Activated CD4-positive, alpha-beta T cell treated with anti-CD3 and anti-CD28 coated beads, Interleukin-2, amount 10 ng/mL, durations not matched to agents 7 days and 5 days (primary cell): Measurements from ENCODE around the gene KATNBL1. TPM values are rescaled to one million over a fixed set of nuclear protein-coding genes. Genes with fewer than 3 reads are reported as not detected.
"Not testable (repeated sequence)": the region's sequence is repeated elsewhere in the genome, so short reads cannot be mapped to it uniquely, and the experiment has no call there.

Experiments used
- CTCF ChIA-PET: fragments of 350-600 bp; sonication (Branson Sonifier 250); formaldehyde crosslinking; loops from one replicate; lab custom pipeline; 2021; ENCODE audit warnings: antibody characterized with exemption; lab: Charles Lee
- POLR2A ChIA-PET: fragments of 350-600 bp; sonication (Branson Sonifier 250); formaldehyde crosslinking; loops from one replicate; lab custom pipeline; 2021; ENCODE audit warnings: antibody characterized with exemption; lab: Charles Lee
- DNase-seq: peaks from one replicate; pipeline ENCODE4 v3.0.0-alpha.2; 2020
- H3K27ac Mint-ChIP-seq: one replicate; pipeline ENCODE4 v1.8.0; 2021; ENCODE audit warnings: mild to moderate bottlenecking, moderate library complexity, mixed read lengths
- H3K27me3 Mint-ChIP-seq: one replicate; pipeline ENCODE4 v1.8.0; 2021; ENCODE audit warnings: mixed read lengths
- H3K36me3 Mint-ChIP-seq: one replicate; pipeline ENCODE4 v1.8.0; 2021; ENCODE audit warnings: low read depth, mixed read lengths
- H3K4me1 Mint-ChIP-seq: one replicate; pipeline ENCODE4 v1.8.0; 2021; ENCODE audit warnings: mixed read lengths
- H3K4me3 Mint-ChIP-seq: one replicate; pipeline ENCODE4 v1.8.0; 2021; ENCODE audit warnings: mild to moderate bottlenecking, moderate library complexity, mixed read lengths
- H3K9me3 Mint-ChIP-seq: one replicate; pipeline ENCODE4 v1.8.0; 2021; ENCODE audit warnings: mixed read lengths
- total RNA-seq, 2 experiments: library from RNA; stranded (reverse); gene quantifications; one replicate each; pipeline ENCODE4 v1.2.3, GENCODE V29; 2021

Gene KATNBL1
- total RNA-seq, 2 experiments from 2014 or later: 40.8 to 45.7 TPM

DNA sequence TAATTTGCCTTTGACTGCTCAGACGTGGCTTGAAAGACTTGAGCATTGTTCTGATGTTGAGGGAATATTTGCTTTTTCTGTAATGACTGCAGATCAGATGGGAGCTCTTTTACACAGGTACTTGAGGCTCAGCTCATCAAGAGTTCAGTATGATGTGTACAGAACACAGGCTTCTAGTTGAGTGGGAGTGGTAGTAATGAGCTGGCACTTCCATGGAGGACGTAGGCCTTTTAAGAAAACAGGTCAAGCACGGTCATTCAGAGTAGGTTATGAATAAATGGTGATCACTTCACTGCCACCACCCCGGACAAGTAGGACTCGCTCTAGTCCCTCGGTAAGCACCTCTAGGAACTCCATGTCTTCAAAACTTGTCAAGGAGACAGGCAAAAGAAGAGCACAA is 23.7 kb upstream of the KATNBL1 start:
- H3K4me1 Mint-ChIP-seq: peaks cover 3% of the 10 kb centered on the region
- no peak for DNase-seq
- peaks cover 41% of the 10 kb centered on the region for H3K36me3 Mint-ChIP-seq
- H3K27me3 Mint-ChIP-seq: no peaks in the 10 kb centered on the region
- H3K27ac Mint-ChIP-seq: no peak overlapping the region
- POLR2A ChIA-PET: no interaction called here
- no peaks in the 10 kb centered on the region for H3K9me3 Mint-ChIP-seq
- CTCF ChIA-PET: interaction anchor here (0.9 to 1.5 kb wide), 6 partner anchors 8 to 715 kb away, joined by 3 to 5 read pairs (median 3); partner anchors contain the start of genes EMC4, KATNBL1 and LPCAT4
- H3K4me3 Mint-ChIP-seq: no peak overlapping the region

DNA sequence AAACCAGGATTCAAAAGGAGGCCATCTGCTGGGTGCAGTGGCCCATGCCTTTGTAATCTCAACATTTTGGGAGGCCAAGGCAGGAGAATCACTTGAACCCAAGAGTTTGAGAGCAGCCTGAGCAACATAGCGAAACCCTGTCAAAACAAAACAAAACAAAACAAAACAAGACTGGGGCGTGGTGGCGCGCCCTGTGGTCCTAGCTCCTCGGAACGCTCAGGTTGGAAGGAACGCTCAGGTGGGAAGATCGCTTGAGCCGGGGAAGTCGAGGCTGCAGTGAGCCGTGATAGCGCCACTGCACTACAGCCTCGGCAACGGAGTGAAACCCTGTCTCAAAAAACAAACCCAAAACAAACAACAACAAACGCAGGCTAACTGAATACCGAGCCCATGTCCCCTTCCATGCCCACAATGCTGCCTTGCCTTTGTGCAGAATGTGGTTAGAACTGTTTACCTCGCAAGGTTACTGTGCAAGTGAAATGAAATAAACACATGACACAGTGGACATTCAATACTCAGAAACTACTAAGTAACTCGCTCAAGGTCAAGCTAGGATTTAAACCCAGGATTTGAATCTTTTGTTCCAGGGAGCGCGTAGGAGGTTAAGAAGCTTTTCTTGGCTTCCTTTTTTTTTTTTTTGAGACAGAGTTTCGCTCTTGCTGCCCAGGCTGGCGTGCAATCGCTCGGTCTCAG is 14.2 kb upstream of the KATNBL1 start:
- Mint-ChIP-seq H3K9me3 (no peaks in the 10 kb centered on the region), H3K4me3 (peak overlapping the region; percentile 87), H3K36me3 (peaks cover 18% of the 10 kb centered on the region), H3K27me3 (peaks cover 5% of the 10 kb centered on the region), H3K4me1 (peaks cover 34% of the 10 kb centered on the region), H3K27ac (peak overlapping the region; percentile 94)
- POLR2A ChIA-PET: no interaction called here
- CTCF ChIA-PET: interaction anchor here (1.2 to 2.7 kb wide), 3 partner anchors 10 to 18 kb away, joined by 3 to 19 read pairs (median 4); partner anchors contain the start of gene KATNBL1
- DNase-seq: no peak

DNA sequence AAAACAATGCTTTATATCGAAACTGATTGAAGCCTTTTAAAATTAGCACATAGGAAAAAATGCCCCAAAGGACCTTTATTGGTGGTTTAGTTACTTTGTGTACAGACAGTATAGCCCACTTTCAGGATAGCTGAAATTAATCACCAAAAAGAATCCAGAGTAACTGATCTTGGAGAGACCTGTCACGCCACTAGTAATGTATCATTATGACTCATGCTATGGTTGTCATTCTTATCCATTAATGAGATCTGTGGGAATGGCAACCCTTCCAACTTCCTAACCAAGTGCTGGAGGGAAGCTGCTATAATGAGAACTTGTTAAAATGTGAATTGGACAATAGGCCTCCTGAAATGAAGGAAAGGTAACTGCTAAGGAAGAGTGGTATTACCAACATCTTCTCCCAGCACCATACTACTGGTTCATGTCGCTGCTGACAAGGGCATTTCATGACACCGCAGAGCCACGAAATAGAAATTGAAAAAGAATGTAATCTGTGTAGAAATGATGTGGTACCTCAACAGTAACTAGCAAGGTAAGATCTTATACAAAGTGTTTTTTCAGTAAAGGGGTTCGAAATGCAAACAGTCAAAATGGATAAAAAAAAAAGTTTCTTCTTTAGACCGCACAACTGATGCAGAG is 7.8 kb upstream of the KATNBL1 start:
- Mint-ChIP-seq H3K27ac (no peak overlapping the region), H3K36me3 (no peaks in the 10 kb centered on the region), H3K9me3 (no peaks in the 10 kb centered on the region), H3K4me3 (no peak overlapping the region), H3K4me1 (peaks cover 2% of the 10 kb centered on the region), H3K27me3 (peaks cover 6% of the 10 kb centered on the region)
- no peak for DNase-seq
- CTCF ChIA-PET: no interaction called here
- POLR2A ChIA-PET: no interaction called here

DNA sequence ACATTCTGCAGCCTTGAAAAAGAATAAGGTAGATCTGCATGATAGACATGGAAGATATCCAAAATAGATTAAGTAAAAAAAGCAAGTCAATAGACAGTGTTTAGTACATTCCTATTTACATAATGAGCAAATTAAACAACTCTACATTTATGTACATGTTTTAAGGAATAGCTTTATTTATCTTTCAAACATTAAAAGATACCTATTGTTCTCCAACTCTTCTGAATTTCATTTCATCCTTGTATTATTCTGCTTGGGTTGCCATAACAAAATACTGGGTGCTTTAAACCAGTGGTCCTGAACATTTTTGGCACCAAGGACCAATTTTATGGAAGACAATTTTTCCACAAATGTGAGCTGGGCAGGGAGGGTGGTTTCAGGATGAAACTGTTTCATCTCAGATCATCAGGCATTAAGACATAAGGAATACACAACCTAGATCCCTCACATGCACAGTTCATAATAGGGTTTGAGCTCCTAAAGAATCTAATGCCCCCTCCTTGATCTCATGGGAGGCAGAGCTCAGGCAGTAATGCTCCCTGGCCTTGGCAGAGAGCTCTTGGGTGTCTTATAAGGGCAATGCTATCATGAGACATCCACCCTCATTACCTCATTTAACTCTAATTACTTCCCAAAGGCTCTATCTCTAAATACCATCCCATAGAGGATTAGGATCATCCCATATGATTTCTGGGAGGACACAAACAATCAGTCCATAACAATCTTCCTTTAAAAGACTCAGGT is 6.8 kb upstream of the KATNBL1 start:
- DNase-seq: no peak
- Mint-ChIP-seq H3K4me3 (no peak overlapping the region), H3K4me1 (no peaks in the 10 kb centered on the region), H3K9me3 (no peaks in the 10 kb centered on the region), H3K27me3 (peaks cover 3% of the 10 kb centered on the region), H3K27ac (no peak overlapping the region), H3K36me3 (no peaks in the 10 kb centered on the region)
- ChIA-PET CTCF (interaction anchor here (0.6 to 1.2 kb wide), 2 partner anchors 107 to 773 kb away, joined by 4 read pairs; no protein-coding TSS in a partner anchor), POLR2A (no interaction called here)

DNA sequence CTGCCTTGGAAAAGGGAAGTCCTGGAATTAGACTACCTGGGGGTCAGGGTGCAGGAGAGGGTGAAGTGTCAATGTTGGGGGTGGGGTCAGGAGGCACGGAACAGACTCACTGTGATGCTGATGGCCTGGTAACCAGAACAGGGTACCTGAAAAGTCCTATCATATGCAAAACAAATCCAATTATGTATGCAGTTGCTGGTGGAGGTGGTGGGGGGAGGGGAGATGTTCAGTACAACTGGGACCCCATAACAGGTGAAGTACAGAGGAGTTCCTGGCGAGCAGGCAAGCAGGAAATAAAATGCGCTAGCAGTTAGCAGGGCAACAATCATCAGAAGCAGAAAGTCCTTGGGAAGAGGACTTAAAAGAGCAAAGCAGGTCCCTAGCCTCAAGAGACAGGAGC is 4.2 kb upstream of the KATNBL1 start:
- Mint-ChIP-seq H3K36me3 (no peaks in the 10 kb centered on the region), H3K4me3 (no peak overlapping the region), H3K9me3 (no peaks in the 10 kb centered on the region), H3K27me3 (peaks cover 3% of the 10 kb centered on the region), H3K27ac (no peak overlapping the region), H3K4me1 (peaks cover 2% of the 10 kb centered on the region)
- POLR2A ChIA-PET: no interaction called here
- DNase-seq: no peak
- CTCF ChIA-PET: no interaction called here

DNA sequence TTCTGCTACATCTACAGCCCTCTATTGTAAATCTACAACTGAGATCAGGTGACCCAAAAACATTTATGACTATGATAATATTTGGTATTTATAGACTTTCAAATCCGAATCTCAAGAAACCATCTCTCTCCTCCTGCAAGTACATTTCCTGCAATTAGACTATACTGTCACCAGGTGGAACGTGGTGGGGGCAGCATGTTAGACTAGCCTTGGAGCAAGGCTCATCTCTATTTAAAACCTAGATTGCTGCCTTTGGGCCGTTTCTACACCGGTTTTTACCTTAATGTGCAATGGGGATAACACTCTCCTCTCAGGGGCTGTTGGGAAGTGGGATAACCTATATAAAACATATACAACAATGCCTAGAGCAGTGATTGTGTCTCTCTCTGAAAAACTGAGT is 3.8 kb upstream of the KATNBL1 start:
- Mint-ChIP-seq H3K4me3 (no peak overlapping the region), H3K27ac (no peak overlapping the region), H3K36me3 (no peaks in the 10 kb centered on the region), H3K27me3 (peaks cover 3% of the 10 kb centered on the region), H3K9me3 (no peaks in the 10 kb centered on the region), H3K4me1 (peaks cover 6% of the 10 kb centered on the region)
- DNase-seq: no peak
- ChIA-PET CTCF (no interaction called here), POLR2A (no interaction called here)

DNA sequence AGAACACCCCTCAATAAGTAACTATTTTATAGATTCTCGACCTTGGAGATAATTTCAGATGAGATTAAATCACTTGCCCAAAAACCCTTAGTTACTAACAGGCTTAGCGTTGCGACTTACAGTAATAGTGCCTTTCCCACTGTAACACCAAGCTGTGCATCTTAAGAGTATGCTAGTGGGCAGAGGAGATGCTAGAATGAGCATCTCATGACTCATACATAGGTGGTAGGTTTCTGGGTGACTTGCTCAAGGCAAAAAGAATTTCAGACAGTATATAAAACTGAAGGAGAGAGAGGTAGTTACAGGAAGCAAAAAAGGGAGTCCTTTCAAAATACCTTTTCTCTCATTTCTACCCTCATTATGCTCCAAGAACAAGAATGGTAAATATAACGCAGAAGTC is 3.9 kb downstream of the KATNBL1 start:
- Mint-ChIP-seq H3K9me3 (no peaks in the 10 kb centered on the region), H3K36me3 (peaks cover 22% of the 10 kb centered on the region), H3K4me1 (peaks cover 21% of the 10 kb centered on the region), H3K27me3 (no peaks in the 10 kb centered on the region), H3K4me3 (no peak overlapping the region), H3K27ac (no peak overlapping the region)
- DNase-seq: no peak
- POLR2A ChIA-PET: no interaction called here
- CTCF ChIA-PET: interaction anchor here (0.7 to 1.3 kb wide), 4 partner anchors 40 to 166 kb away, joined by 3 read pairs; no protein-coding TSS in a partner anchor

DNA sequence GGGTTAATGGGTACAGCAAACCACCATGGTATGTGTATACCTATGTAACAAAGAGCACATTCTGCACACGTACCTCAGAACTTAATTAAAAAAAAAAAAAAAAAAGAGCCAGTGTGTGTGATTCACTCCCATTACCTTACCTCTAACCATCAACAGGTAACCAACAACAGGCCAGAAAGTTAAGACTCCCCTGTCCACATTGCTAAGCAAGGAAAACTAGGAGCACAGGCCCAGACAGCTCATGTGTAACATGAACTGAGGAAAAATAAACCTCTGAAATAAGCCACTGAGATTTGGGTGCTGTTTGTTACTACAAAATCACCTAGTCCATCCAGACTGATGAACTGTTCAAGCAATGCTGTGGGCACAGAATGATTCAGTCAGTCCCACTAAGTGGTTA is 6.0 kb downstream of the KATNBL1 start:
- Mint-ChIP-seq H3K27ac (no peak overlapping the region), H3K36me3 (peaks cover 37% of the 10 kb centered on the region), H3K27me3 (no peaks in the 10 kb centered on the region), H3K4me1 (peaks cover 20% of the 10 kb centered on the region), H3K4me3 (no peak overlapping the region), H3K9me3 (no peaks in the 10 kb centered on the region)
- POLR2A ChIA-PET: no interaction called here
- CTCF ChIA-PET: no interaction called here
- no peak for DNase-seq

DNA sequence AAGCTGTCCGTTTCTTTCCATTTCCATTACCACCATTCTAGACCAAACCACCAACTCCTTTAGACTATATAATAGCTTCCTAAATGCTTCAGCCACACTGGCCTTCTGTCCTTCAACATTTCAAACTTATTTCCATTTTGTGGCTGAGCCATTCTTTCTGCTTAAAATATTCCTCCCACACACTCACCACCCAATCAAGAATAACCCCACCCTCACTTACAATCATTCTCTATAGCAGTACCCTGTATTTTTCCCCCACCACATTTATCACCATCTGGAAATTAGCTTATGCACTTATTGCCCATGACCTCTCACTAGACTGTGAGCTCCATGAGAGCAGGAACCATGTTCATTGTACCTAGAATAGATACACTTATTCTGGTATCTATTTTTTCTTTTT is 6.6 kb downstream of the KATNBL1 start:
- H3K36me3 Mint-ChIP-seq: peaks cover 37% of the 10 kb centered on the region
- no peak overlapping the region for H3K4me3 Mint-ChIP-seq
- ChIA-PET POLR2A (no interaction called here), CTCF (no interaction called here)
- no peak overlapping the region for H3K27ac Mint-ChIP-seq
- no peaks in the 10 kb centered on the region for H3K9me3 Mint-ChIP-seq
- no peaks in the 10 kb centered on the region for H3K27me3 Mint-ChIP-seq
- DNase-seq: no peak
- peaks cover 14% of the 10 kb centered on the region for H3K4me1 Mint-ChIP-seq

DNA sequence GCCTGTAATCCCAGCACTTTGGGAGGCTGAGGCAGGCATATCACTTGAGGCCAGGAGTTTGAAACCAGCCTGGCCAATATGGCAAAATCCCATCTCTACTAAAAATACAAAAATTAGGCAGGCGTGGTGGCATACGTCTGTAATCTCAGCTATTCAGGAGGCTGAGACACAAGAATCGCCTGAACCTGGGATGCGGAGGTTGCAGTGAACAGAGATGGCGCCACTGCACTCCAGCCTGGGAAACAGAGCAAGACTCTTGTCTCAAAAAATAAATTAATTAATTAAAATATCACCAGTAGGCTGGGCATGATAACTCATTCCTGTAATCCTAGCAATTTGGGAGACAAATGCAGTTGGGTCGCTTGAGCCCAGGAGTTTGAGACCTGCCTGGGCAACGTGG is 16.6 kb downstream of the KATNBL1 start:
- H3K4me3 Mint-ChIP-seq, H3K4me1 Mint-ChIP-seq, CTCF ChIA-PET, H3K36me3 Mint-ChIP-seq, POLR2A ChIA-PET, H3K27me3 Mint-ChIP-seq, H3K9me3 Mint-ChIP-seq, DNase-seq, H3K27ac Mint-ChIP-seq: not testable (repeated sequence)

DNA sequence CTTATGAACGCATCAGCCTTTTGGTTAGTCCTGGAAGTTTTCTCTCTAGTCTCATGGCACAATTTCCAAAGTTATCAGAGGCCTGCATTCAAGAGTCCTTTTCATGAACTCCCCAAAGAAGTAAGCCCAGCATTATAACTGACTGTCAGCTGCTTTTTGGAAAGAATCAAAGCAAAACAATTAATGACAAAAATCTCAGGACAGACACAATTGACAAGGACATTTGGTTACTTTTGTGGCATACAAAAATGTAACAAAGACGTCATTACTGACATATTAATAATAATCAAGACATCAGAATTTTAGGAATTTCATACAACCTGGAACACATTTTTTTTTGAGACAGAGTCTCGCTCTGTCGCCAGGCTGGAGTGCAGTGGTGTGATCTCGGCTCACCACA is 21.2 kb downstream of the KATNBL1 start:
- Mint-ChIP-seq H3K27me3 (no peaks in the 10 kb centered on the region), H3K4me1 (no peaks in the 10 kb centered on the region), H3K36me3 (peaks cover 22% of the 10 kb centered on the region), H3K27ac (no peak overlapping the region), H3K9me3 (peaks cover 10% of the 10 kb centered on the region), H3K4me3 (no peak overlapping the region)
- CTCF ChIA-PET: no interaction called here
- POLR2A ChIA-PET: interaction anchor here (0.7 kb wide), 1 partner anchor 70 kb away, joined by 5 read pairs; no protein-coding TSS in a partner anchor
- no peak for DNase-seq

DNA sequence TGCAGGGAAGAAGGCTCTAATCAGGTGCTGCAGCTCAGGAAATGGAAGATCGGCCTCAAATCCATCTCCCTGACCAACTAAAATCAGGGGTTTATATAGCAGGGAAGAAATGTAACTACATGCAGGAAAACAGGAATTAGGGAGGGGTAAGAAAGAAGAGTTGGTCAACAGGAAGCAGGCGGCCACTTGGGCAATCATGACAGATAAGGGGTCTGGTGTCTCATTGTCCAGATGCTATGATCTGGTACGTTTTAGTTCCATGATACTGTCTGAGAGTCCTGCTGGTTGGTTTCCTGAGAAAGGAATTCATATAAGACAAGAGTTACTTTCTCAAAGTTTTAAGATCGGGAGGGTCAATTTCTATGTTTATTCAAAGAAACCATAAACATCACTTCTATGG is 24.2 kb downstream of the KATNBL1 start:
- no peaks in the 10 kb centered on the region for H3K4me1 Mint-ChIP-seq
- H3K27ac Mint-ChIP-seq: no peak overlapping the region
- H3K9me3 Mint-ChIP-seq: peaks cover 10% of the 10 kb centered on the region
- no peak for DNase-seq
- ChIA-PET CTCF (no interaction called here), POLR2A (no interaction called here)
- no peaks in the 10 kb centered on the region for H3K27me3 Mint-ChIP-seq
- no peak overlapping the region for H3K4me3 Mint-ChIP-seq
- H3K36me3 Mint-ChIP-seq: peaks cover 29% of the 10 kb centered on the region

DNA sequence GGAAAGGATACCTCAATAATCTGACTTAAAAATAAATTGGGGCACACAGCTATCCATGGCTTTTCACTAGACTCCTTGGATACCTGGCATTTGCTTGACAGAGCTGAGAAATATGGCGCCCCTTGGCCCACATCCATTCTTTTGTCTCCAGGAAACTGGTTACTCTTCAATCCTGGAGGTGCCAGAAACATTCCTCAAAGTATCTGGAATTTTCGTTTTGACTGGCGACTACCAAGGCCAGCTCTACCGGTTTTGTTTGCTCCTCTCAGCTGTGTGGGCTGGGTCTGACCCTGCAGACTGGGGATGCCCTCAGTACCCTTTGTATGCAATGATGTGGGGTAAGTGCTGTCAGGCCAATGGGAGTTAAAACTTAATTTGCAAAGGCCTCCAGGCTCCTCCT is 27.0 kb downstream of the KATNBL1 start:
- Mint-ChIP-seq H3K9me3 (peaks cover 10% of the 10 kb centered on the region), H3K4me3 (no peak overlapping the region), H3K36me3 (peaks cover 32% of the 10 kb centered on the region), H3K27me3 (no peaks in the 10 kb centered on the region), H3K27ac (no peak overlapping the region), H3K4me1 (no peaks in the 10 kb centered on the region)
- ChIA-PET CTCF (interaction anchor here (1.2 kb wide), 1 partner anchor 35 kb away, joined by 4 read pairs; no protein-coding TSS in a partner anchor), POLR2A (no interaction called here)
- DNase-seq: no peak
